Dendritic cell treated with granulocyte-macrophage colony-stimulating factor and Interleukin-4, amounts not matched to agents 40 ng/mL and 50 ng/mL, for 4 days (primary cell): ENCODE data around the gene RPP25L.

ENCODE experiments used
- H3K27ac Mint-ChIP-seq: one replicate; pipeline ENCODE4 v1.8.0; 2022; ENCODE audit warnings: mild to moderate bottlenecking, mixed read lengths
- H3K27me3 Mint-ChIP-seq: one replicate; pipeline ENCODE4 v1.8.0; 2022; ENCODE audit warnings: mild to moderate bottlenecking, mixed read lengths
- H3K36me3 Mint-ChIP-seq: one replicate; pipeline ENCODE4 v1.8.0; 2022; ENCODE audit warnings: low read depth, mixed read lengths
- H3K4me1 Mint-ChIP-seq: one replicate; pipeline ENCODE4 v1.8.0; 2022; ENCODE audit warnings: low read depth, mixed read lengths
- H3K4me3 Mint-ChIP-seq: one replicate; pipeline ENCODE4 v1.8.0; 2022; ENCODE audit warnings: mild to moderate bottlenecking, moderate library complexity, mixed read lengths
- H3K9me3 Mint-ChIP-seq: one replicate; pipeline ENCODE4 v1.8.0; 2022; ENCODE audit warnings: mixed read lengths
- intact Hi-C: fragments of 100-400 bp; cut with micrococcal nuclease; formaldehyde crosslinking; loops from one replicate; pipeline ENCODE4 v1.15.0; 2022

The RPP25L gene

GRCh38 chr9:34591248-34591916, 20.5 kb downstream of the RPP25L start:
- H3K27me3 Mint-ChIP-seq = peaks cover 78% of the 10 kb centered on the region
- peaks cover 48% of the 10 kb centered on the region for H3K4me1 Mint-ChIP-seq
- H3K4me3 Mint-ChIP-seq = peak overlapping the region; percentile 75
- no peaks in the 10 kb centered on the region for H3K36me3 Mint-ChIP-seq
- H3K9me3 Mint-ChIP-seq = no peaks in the 10 kb centered on the region
- intact Hi-C loops = loop anchor here (2.0 to 5.0 kb wide), 2 partner anchors 43 to 154 kb away; no protein-coding TSS in a partner anchor
- H3K27ac Mint-ChIP-seq = no peak overlapping the region

GRCh38 chr9:34590381-34591247, 21.3 kb downstream of the RPP25L start:
- peaks cover 82% of the 10 kb centered on the region for H3K27me3 Mint-ChIP-seq
- no peaks in the 10 kb centered on the region for H3K36me3 Mint-ChIP-seq
- H3K4me3 Mint-ChIP-seq = peak overlapping the region; percentile 75
- intact Hi-C loops = loop anchor here (2.0 to 5.0 kb wide), 2 partner anchors 42 to 153 kb away; no protein-coding TSS in a partner anchor
- H3K9me3 Mint-ChIP-seq = no peaks in the 10 kb centered on the region
- H3K27ac Mint-ChIP-seq = no peak overlapping the region
- H3K4me1 Mint-ChIP-seq = peaks cover 48% of the 10 kb centered on the region

GRCh38 chr9:34589636-34590380, 22.1 kb downstream of the RPP25L start, which contains the start of gene CNTFR:
Gene CNTFR, minus strand, starts transcription at chr9:34589724. Its CDS starts 20,743 bp downstream, at chr9:34568981.
- Mint-ChIP-seq H3K27me3 (peaks cover 90% of the 10 kb centered on the region), H3K4me1 (peaks cover 48% of the 10 kb centered on the region), H3K27ac (no peak within 1 kb of the TSS), H3K36me3 (no peaks in the 10 kb centered on the region), H3K9me3 (no peaks in the 10 kb centered on the region), H3K4me3 (peak within 1 kb of the TSS; percentile 75)
- intact Hi-C loops = loop anchor here (2.0 to 5.0 kb wide), 2 partner anchors 41 to 153 kb away; no protein-coding TSS in a partner anchor

- Mint-ChIP-seq H3K9me3 (no peaks in the 10 kb centered on the region), H3K4me3 (peak overlapping the region; percentile 1), H3K36me3 (no peaks in the 10 kb centered on the region), H3K27ac (no peak overlapping the region), H3K4me1 (peaks cover 48% of the 10 kb centered on the region), H3K27me3 (peaks cover 93% of the 10 kb centered on the region)
- intact Hi-C loops = no loop called here
Measured at GRCh38 chr9:34588671-34589635, 22.9 kb downstream of the RPP25L start.

GRCh38 chr9:34587271-34587670, 24.6 kb downstream of the RPP25L start:
- Mint-ChIP-seq H3K4me3 (no peak overlapping the region), H3K4me1 (peaks cover 33% of the 10 kb centered on the region), H3K27me3 (peaks cover 92% of the 10 kb centered on the region), H3K27ac (no peak overlapping the region), H3K36me3 (no peaks in the 10 kb centered on the region), H3K9me3 (no peaks in the 10 kb centered on the region)
- intact Hi-C loops = no loop called here

GRCh38 chr9:34585946-34586669, 25.8 kb downstream of the RPP25L start:
- H3K36me3 Mint-ChIP-seq = no peaks in the 10 kb centered on the region
- H3K27me3 Mint-ChIP-seq = peaks cover 88% of the 10 kb centered on the region
- H3K4me1 Mint-ChIP-seq = peaks cover 21% of the 10 kb centered on the region
- no peak overlapping the region for H3K27ac Mint-ChIP-seq
- intact Hi-C loops = no loop called here
- H3K4me3 Mint-ChIP-seq = no peak overlapping the region
- H3K9me3 Mint-ChIP-seq = no peaks in the 10 kb centered on the region

GRCh38 chr9:34584970-34585369, 26.9 kb downstream of the RPP25L start:
- peaks cover 10% of the 10 kb centered on the region for H3K4me1 Mint-ChIP-seq
- intact Hi-C loops = no loop called here
- H3K36me3 Mint-ChIP-seq = no peaks in the 10 kb centered on the region
- peaks cover 88% of the 10 kb centered on the region for H3K27me3 Mint-ChIP-seq
- no peaks in the 10 kb centered on the region for H3K9me3 Mint-ChIP-seq
- H3K4me3 Mint-ChIP-seq = no peak overlapping the region
- H3K27ac Mint-ChIP-seq = no peak overlapping the region

GRCh38 chr9:34582787-34583186, 29.1 kb downstream of the RPP25L start:
- H3K4me1 Mint-ChIP-seq = peaks cover under 1% of the 10 kb centered on the region
- no peak overlapping the region for H3K27ac Mint-ChIP-seq
- no peak overlapping the region for H3K4me3 Mint-ChIP-seq
- peaks cover 89% of the 10 kb centered on the region for H3K27me3 Mint-ChIP-seq
- intact Hi-C loops = no loop called here
- H3K36me3 Mint-ChIP-seq = no peaks in the 10 kb centered on the region
- no peaks in the 10 kb centered on the region for H3K9me3 Mint-ChIP-seq

- H3K4me3 Mint-ChIP-seq = no peak overlapping the region
- H3K27ac Mint-ChIP-seq = no peak overlapping the region
- H3K27me3 Mint-ChIP-seq = peaks cover 88% of the 10 kb centered on the region
- peaks cover 6% of the 10 kb centered on the region for H3K4me1 Mint-ChIP-seq
- no peaks in the 10 kb centered on the region for H3K9me3 Mint-ChIP-seq
- no peaks in the 10 kb centered on the region for H3K36me3 Mint-ChIP-seq
- intact Hi-C loops = no loop called here
Measured at GRCh38 chr9:34581318-34581717, 30.6 kb downstream of the RPP25L start.

GRCh38 chr9:34580358-34580757, 31.5 kb downstream of the RPP25L start:
- Mint-ChIP-seq H3K27ac (no peak overlapping the region), H3K9me3 (no peaks in the 10 kb centered on the region), H3K4me3 (no peak overlapping the region), H3K27me3 (peaks cover 86% of the 10 kb centered on the region), H3K36me3 (no peaks in the 10 kb centered on the region), H3K4me1 (peaks cover 6% of the 10 kb centered on the region)
- intact Hi-C loops = no loop called here

- H3K4me3 Mint-ChIP-seq = no peak overlapping the region
- H3K4me1 Mint-ChIP-seq = peaks cover 6% of the 10 kb centered on the region
- H3K27ac Mint-ChIP-seq = no peak overlapping the region
- H3K27me3 Mint-ChIP-seq = peaks cover 84% of the 10 kb centered on the region
- H3K36me3 Mint-ChIP-seq = no peaks in the 10 kb centered on the region
- intact Hi-C loops = no loop called here
- no peaks in the 10 kb centered on the region for H3K9me3 Mint-ChIP-seq
Measured at GRCh38 chr9:34579808-34580163, 32.1 kb downstream of the RPP25L start.

GRCh38 chr9:34579104-34579807, 32.6 kb downstream of the RPP25L start:
- Mint-ChIP-seq H3K4me1 (peaks cover 6% of the 10 kb centered on the region), H3K9me3 (no peaks in the 10 kb centered on the region), H3K27ac (no peak overlapping the region)

More at GRCh38 chr9:34579104-34579807, 32.6 kb downstream of the RPP25L start:
- no peak overlapping the region for H3K4me3 Mint-ChIP-seq
- no peaks in the 10 kb centered on the region for H3K36me3 Mint-ChIP-seq
- peaks cover 84% of the 10 kb centered on the region for H3K27me3 Mint-ChIP-seq
- intact Hi-C loops = no loop called here
